K562 treated with DMSO at 1 percent for 48 hours (cell line): Measurements from ENCODE around the gene CSN1S1. TPM values are rescaled to one million over a fixed set of nuclear protein-coding genes. Genes with fewer than 3 reads are reported as not detected.

Experiments
- total RNA-seq: library from RNA; unstranded; fragments of 300-600 nt; gene quantifications from 2 replicates; pipeline ENCODE4 v1.2.3, GENCODE V29; 2022; ENCODE audit warnings: low replicate concordance; ENCODE audit errors: extremely low read depth

CSN1S1 gene, protein sequence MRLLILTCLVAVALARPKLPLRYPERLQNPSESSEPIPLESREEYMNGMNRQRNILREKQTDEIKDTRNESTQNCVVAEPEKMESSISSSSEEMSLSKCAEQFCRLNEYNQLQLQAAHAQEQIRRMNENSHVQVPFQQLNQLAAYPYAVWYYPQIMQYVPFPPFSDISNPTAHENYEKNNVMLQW
- total RNA-seq = not detected in 2 replicates

DNA sequence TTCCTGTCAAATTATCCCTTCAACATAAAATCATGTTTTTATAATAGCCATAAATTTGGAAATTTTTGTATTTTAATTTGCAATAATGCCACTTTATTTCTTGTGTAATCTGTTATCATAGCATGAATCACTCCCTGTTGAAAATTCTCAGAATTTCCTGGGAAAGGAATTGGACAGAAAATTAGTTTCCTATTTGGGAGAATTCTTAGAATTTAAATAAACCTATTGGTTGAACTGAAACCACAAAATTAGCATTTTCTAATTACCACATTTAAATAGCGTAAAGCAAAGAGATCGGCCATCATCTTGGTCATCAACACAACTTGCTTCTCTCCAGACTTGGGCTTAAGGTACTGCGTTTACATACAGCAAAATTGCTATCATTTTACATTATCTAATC, at the start of gene CSN1S1:
TSS of gene CSN1S1 (plus strand) at position 301 of the 400 bp plus-strand sequence. CDS start 1,488 bp downstream, outside the sequence.

DNA sequence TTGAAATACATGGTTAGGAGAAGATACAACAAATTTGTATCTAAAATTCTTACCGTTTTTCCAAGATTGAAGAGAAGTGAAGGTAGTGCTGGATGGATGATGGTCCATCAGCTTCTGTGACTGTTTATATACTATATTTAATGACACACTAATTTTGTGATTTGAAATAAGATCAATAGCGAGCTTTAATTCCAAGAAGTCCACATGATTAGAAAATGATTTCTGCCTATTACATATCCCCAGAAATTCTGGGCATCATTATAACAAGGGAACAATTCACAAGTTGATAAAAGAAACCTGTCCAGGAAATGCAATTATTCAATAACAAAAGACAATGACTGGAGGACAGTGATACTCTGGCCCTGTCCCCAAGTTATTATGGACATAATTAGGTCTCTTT, 34.8 kb downstream of the CSN1S1 start, which contains the start of gene CSN2:
TSS of gene CSN2 (minus strand) at position 101 of the 400 bp plus-strand sequence. CDS start 4,733 bp downstream, outside the sequence.

DNA sequence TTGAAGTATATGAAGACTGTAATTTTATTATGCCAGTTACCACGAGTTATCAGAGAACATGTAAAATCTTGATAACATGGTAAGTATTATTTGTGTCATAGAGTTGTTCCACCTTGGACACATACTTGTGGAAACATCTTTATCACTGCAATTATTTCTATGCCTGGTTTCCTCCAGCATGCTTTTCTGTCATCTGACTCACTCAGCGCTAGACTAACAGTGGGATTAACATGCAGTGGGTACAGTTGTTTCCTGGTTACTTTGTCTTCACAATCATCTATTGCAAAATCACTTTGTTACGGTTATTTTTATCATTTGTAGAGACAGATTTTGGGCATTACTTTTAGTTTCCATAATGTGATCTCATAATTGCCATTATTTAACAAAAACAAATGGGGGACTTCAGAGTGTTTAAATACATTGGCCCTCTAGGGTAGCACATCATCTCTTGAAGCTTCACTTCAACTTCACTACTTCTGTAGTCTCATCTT, 64.7 kb downstream of the CSN1S1 start, which contains the start of gene STATH:
TSS of gene STATH (plus strand) at position 441 of the 491 bp plus-strand sequence. CDS start 2,472 bp downstream, outside the sequence.

Other genes with a start within 250 kb of the CSN1S1 start
- gene SULT1B1, start 170.4 kb upstream of the CSN1S1 start, total RNA-seq = not detected in 2 replicates
- gene SULT1E1, start 70.9 kb upstream of the CSN1S1 start, total RNA-seq = not detected in 2 replicates
- gene CSN2, start 34.7 kb downstream of the CSN1S1 start, total RNA-seq = not detected in 2 replicates
- not detected in 2 replicates for gene STATH, start 64.9 kb downstream of the CSN1S1 start, total RNA-seq
- gene HTN3, start 97.4 kb downstream of the CSN1S1 start, total RNA-seq = not detected in 2 replicates
- gene HTN1, start 119.4 kb downstream of the CSN1S1 start, total RNA-seq = not detected in 2 replicates
- gene PRR27, start 223.2 kb downstream of the CSN1S1 start, total RNA-seq = not detected in 2 replicates